OCI-LY7 (cell line): Measurements from ENCODE around the gene RAB31.

Experiments
- EZH2phosphoT487 ChIP-seq: fragments of 200-600 bp; sonication (generic); IDR thresholded peaks from 2 replicates; pipeline ENCODE4 v1.6.1; 2018; ENCODE audit warnings: low read depth, borderline replicate concordance, mild to moderate bottlenecking, mixed run types, antibody characterized with exemption, low read length, moderate library complexity, mixed read lengths
- TF ChIP-seq, protein P1 (sequence below): fragments of 200-600 bp; sonication (generic); conservative IDR thresholded peaks from 2 replicates; pipeline ENCODE4 v1.5.1; 2014; ENCODE audit warnings: mild to moderate bottlenecking, antibody characterized with exemption, low read length, moderate library complexity, mixed read lengths

DNA sequence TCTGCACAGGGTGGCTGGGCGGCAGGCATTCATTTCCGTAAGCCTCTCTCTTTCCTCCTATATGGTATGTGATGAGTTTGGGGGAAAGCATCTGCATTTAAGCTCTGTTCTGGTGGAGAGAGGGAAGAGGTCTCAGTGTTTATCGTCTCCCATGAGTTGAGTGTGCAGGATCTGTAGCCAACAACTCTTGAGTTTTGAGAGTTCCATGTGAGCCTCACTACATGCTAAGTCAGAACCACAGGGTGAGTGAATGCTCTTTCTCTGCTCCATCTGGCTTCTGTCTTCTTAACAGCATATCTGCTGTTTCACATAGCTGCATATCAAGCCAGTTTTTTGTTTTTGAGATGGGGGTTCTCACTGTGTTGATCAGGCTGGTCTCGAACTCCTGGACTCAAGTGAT lies 22.7 kb downstream of the RAB31 start:
- TF ChIP-seq, protein P1, sequence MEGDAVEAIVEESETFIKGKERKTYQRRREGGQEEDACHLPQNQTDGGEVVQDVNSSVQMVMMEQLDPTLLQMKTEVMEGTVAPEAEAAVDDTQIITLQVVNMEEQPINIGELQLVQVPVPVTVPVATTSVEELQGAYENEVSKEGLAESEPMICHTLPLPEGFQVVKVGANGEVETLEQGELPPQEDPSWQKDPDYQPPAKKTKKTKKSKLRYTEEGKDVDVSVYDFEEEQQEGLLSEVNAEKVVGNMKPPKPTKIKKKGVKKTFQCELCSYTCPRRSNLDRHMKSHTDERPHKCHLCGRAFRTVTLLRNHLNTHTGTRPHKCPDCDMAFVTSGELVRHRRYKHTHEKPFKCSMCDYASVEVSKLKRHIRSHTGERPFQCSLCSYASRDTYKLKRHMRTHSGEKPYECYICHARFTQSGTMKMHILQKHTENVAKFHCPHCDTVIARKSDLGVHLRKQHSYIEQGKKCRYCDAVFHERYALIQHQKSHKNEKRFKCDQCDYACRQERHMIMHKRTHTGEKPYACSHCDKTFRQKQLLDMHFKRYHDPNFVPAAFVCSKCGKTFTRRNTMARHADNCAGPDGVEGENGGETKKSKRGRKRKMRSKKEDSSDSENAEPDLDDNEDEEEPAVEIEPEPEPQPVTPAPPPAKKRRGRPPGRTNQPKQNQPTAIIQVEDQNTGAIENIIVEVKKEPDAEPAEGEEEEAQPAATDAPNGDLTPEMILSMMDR, result no peak
- no peak for TF ChIP-seq EZH2phosphoT487
